Uterus (tissue), 4 donors: ENCODE measurements around the gene SULT6B1. TPM values are rescaled to one million over a fixed set of nuclear protein-coding genes. Genes with fewer than 3 reads are reported as not detected.

Experiments used
- DNase-seq, 2 donors: peaks; one replicate each; pipeline ENCODE4 v3.0.0-alpha.2; 2019 to 2020
- H3K27ac ChIP-seq, 2 donors: fragments of 200-600 bp; sonication (generic); 1 replicate in 1 of 2; 2 replicates in 1 of 2; pipeline ENCODE4 v1.5.1; 2016 to 2018
- H3K27me3 ChIP-seq, 2 donors: fragments of 200-600 bp; sonication (generic); one replicate each; pipeline ENCODE4 v1.5.1; 2018 to 2019; ENCODE audit warnings: control low read depth in 1 of 2
- H3K36me3 ChIP-seq, 2 donors: fragments of 200-600 bp; sonication (generic); one replicate each; pipeline ENCODE4 v1.5.1; 2019; ENCODE audit warnings: control low read depth in 1 of 2
- H3K4me1 ChIP-seq, 2 donors: fragments of 200-600 bp; sonication (generic); one replicate each; pipeline ENCODE4 v1.5.1; 2018 to 2019; ENCODE audit warnings: control low read depth in 1 of 2
- H3K4me3 ChIP-seq, 2 donors: fragments of 200-600 bp; sonication (generic); 1 replicate in 1 of 2; 2 replicates in 1 of 2; pipeline ENCODE4 v1.5.1; 2018 to 2019; ENCODE audit warnings: mild to moderate bottlenecking in 1 of 2
- H3K9me3 ChIP-seq, 2 donors: fragments of 200-600 bp; sonication (generic); one replicate each; pipeline ENCODE4 v1.5.1; 2019; ENCODE audit warnings: control low read depth in 1 of 2
- POLR2A ChIP-seq, 2 donors: fragments of 450-650 bp; IDR thresholded peaks; one replicate each; pipeline ENCODE4 v1.6.1; 2016; ENCODE audit warnings: antibody characterized with exemption in 2 of 2, mild to moderate bottlenecking in 1 of 2, moderate library complexity in 1 of 2
- intact Hi-C: fragments of 100-400 bp; cut with DNase I; formaldehyde crosslinking; loops from one replicate; pipeline ENCODE4 v1.15.1; 2023; ENCODE audit warnings: low total_unique reads
- total RNA-seq, 4 donors: library from RNA; depleted of rRNA in 3 of 4; stranded (reverse); fragments of >200 nt in 3 of 4; gene quantifications; one replicate each; pipeline versions ENCODE4 v1.1.0 to v1.2.4, GENCODE V29; 2014 to 2023
- TF ChIP-seq, protein P1 (sequence below), 4 experiments: fragments of 200-600 bp in 2 of 4; fragments of 450-650 bp in 2 of 4; sonication (generic) in 2 of 4; IDR thresholded peaks; one replicate each; pipeline ENCODE4 v1.5.1; 2016 to 2019; ENCODE audit warnings: antibody characterized with exemption in 4 of 4, mild to moderate bottlenecking in 2 of 4, moderate library complexity in 1 of 4
- donor health status: DM: yes; HTN: yes; CAD: no.

Gene SULT6B1, protein sequence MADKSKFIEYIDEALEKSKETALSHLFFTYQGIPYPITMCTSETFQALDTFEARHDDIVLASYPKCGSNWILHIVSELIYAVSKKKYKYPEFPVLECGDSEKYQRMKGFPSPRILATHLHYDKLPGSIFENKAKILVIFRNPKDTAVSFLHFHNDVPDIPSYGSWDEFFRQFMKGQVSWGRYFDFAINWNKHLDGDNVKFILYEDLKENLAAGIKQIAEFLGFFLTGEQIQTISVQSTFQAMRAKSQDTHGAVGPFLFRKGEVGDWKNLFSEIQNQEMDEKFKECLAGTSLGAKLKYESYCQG
- not detected for total RNA-seq

DNA sequence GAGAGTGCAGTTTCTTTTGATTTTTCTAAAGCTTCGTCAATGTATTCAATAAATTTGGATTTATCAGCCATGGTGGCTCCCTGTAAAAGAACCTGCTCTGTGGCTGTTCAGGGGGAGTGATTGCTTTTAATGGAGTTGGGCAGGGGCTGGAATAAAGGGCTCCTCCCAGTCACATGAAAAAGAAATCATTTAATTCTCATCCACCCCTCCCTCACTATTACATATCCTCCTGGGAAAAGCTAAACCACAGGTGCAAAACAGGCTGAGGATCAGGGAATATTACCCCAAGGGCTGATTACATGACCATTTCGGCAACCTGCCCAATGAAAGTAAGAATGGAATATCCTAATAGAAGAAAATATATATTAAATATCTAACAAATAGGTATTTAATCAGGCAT, at the start of gene SULT6B1:
TSS of gene SULT6B1 (minus strand) at position 101 of the 400 bp plus-strand sequence. CDS start at position 71, 30 bp downstream.
- intact Hi-C loops, result no loop called here
- Histone ChIP-seq H3K27ac (no peak within 1 kb of the TSS), H3K4me1 (no peaks in the 10 kb centered on the region)

DNA sequence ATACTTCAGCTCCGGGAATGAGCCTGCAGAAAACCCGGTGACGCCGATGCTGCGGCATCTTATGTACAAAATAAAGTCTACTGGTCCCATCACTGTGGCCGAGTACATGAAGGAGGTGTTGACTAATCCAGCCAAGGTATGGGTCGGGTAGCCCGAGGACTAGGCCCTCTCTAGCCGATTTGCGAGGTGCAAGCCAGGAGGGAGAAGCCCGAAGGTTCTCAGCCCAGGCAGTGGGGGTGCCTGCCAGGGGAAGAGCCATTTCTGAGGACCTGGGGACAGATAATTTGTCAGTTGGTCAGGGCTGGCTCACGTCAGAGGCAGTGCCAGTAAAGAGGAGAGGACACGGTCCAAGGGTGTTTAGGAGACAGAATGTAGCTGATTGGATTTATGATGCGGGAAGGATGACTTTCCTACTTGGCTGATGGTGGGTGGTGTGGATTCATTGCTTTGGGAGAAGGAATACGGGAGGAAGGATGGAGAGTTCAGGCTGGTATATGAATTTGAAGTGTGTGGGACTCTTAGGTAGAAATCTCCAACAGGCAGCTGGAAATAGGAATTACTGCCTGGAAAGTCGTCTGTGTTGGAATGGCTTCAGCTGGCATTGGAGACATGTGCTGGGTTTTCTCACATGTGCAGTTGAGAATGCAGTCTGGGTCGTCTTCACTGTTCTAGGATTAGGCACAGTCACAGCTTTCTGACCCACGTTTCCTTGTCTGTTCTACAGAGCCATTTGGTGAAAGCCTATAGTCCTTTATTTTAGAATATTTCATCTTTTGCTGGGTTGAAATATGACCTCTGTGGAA, 43.9 kb upstream of the SULT6B1 start:
- Histone ChIP-seq H3K9me3 (no peaks in the 10 kb centered on the region), H3K36me3 (no peaks in the 10 kb centered on the region), H3K27me3 (no peaks in the 10 kb centered on the region), H3K4me1 (peaks cover 7 to 13% of the 10 kb centered on the region in 2 donors), H3K4me3 (peak overlapping the region; percentile 76 to 98), H3K27ac (peak overlapping the region; percentile 88 to 94)
- intact Hi-C loops, result no loop called here
- no peak for TF ChIP-seq POLR2A (IDR thresholded peaks at IDR 0.05)
- TF ChIP-seq, protein P1, sequence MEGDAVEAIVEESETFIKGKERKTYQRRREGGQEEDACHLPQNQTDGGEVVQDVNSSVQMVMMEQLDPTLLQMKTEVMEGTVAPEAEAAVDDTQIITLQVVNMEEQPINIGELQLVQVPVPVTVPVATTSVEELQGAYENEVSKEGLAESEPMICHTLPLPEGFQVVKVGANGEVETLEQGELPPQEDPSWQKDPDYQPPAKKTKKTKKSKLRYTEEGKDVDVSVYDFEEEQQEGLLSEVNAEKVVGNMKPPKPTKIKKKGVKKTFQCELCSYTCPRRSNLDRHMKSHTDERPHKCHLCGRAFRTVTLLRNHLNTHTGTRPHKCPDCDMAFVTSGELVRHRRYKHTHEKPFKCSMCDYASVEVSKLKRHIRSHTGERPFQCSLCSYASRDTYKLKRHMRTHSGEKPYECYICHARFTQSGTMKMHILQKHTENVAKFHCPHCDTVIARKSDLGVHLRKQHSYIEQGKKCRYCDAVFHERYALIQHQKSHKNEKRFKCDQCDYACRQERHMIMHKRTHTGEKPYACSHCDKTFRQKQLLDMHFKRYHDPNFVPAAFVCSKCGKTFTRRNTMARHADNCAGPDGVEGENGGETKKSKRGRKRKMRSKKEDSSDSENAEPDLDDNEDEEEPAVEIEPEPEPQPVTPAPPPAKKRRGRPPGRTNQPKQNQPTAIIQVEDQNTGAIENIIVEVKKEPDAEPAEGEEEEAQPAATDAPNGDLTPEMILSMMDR (IDR thresholded peaks at IDR 0.05), result no peak
- DNase-seq, result no peak

More for the DNA sequence above, at the start of gene SULT6B1:
- TF ChIP-seq POLR2A (IDR thresholded peaks at IDR 0.05), result no peak
- TF ChIP-seq, protein P1 (IDR thresholded peaks at IDR 0.05), result no peak
- Histone ChIP-seq H3K4me3 (no peak within 1 kb of the TSS), H3K36me3 (no peaks in the 10 kb centered on the region), H3K9me3 (no peaks in the 10 kb centered on the region), H3K27me3 (no peaks in the 10 kb centered on the region)
- DNase-seq, result no peak

DNA sequence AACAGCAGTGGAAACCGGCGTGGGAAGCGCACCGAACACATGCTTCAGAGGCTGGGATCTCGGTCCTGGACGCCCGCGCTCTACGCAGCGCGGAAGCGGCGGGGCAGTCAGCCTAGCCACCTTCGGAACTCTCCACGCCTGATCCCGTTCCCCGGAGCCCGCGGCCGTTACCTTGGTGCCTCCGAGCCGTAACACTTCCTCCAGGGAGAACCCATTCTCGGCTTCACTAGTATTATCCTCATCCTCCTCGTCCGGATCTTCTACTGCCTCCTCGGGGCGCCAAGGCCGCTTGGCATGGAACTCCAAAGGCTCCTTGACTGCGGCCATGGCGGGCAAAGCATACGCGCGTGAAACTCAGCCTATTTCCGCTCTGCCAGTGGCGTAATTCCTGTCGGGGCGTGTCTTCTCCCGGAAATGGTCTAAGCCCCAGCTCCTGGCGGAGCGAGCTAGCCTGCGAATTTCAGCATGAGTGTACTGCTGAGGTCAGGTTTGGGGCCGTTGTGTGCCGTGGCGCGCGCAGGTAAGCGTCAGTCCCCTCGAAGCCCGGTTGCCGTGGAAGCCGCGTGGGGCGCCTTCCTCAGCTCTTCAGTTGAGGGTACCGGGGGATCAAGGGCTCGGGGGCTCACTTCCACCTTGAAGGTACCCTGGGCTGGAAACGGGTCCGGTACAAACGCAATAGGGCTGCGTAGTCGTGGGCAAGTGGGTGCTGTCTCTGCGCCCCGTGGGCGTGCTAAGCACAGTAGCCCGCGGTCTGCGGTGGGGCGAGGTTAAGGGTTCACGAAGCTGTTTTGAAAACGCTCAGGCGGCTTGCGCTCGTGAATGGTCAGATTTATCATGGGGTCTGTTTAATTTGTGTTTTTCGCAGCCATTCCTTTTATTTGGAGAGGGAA, 43.0 kb upstream of the SULT6B1 start, which contains the start of the genes CEBPZ and NDUFAF7:
TSS of gene CEBPZ (minus strand) at position 356 of the 890 bp plus-strand sequence. CDS start at position 327, 29 bp downstream.
TSS of gene NDUFAF7 (plus strand) at position 418 of the 890 bp plus-strand sequence. CDS start at position 466, 48 bp downstream.
- H3K27me3 ChIP-seq, result no peaks in the 10 kb centered on the region
- H3K36me3 ChIP-seq, result no peaks in the 10 kb centered on the region
- peak within 1 kb of the TSS; percentile 76 to 98 for H3K4me3 ChIP-seq
- H3K27ac ChIP-seq, result peak within 1 kb of the TSS; percentile 88 to 94
- no peaks in the 10 kb centered on the region for H3K9me3 ChIP-seq
- intact Hi-C loops, result no loop called here
- DNase-seq, result peak; percentile 90 to 91
- peak; percentile 71 to 75 for TF ChIP-seq POLR2A (IDR thresholded peaks at IDR 0.05)
- TF ChIP-seq, protein P1 (IDR thresholded peaks at IDR 0.05), result peak in 2 of 4 experiments; percentile 5 to 17
- peaks cover 12 to 13% of the 10 kb centered on the region in 2 donors for H3K4me1 ChIP-seq

DNA sequence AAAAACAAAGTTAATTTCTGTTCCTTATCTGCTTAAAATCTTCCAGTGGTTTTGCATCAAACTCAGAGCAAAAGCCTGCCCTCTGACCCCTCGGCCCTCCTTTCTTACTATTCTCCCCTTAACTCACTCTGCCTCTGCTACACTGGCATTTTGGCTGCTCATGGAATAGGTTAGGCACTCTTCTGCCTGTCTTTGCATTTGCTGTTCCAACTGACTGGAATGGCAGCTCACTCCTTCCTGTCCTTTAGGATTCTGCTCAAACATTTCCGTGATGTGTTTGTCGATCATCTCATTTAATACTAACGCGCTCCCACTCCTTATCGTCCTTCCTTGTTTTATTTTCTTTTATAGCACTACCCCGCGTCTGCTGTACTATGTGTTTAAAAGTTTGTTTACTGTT, 42.1 kb upstream of the SULT6B1 start:
- Histone ChIP-seq H3K9me3 (no peaks in the 10 kb centered on the region), H3K27ac (peak overlapping the region; percentile 88 to 94), H3K36me3 (no peaks in the 10 kb centered on the region), H3K4me1 (peaks cover 12 to 13% of the 10 kb centered on the region in 2 donors), H3K4me3 (peak overlapping the region; percentile 76 to 98), H3K27me3 (no peaks in the 10 kb centered on the region)
- TF ChIP-seq, protein P1 (IDR thresholded peaks at IDR 0.05), result no peak
- TF ChIP-seq POLR2A (IDR thresholded peaks at IDR 0.05), result no peak
- DNase-seq, result no peak
- intact Hi-C loops, result no loop called here
